Measurements from ENCODE around the gene B3GALT4. TPM values are rescaled to one million over a fixed set of nuclear protein-coding genes. Genes with fewer than 3 reads are reported as not detected.

The B3GALT4 gene
- total and polyA plus RNA-seq, 2 donors (not counting 1 experiment from before 2014, with no cell fraction given), result 10.2 to 44.1 TPM

- no peaks in the 10 kb centered on the region for H3K9me3 ChIP-seq (ENCODE audit: control extremely low read depth in 1 of 3, control insufficient read depth in 2 of 3, insufficient read depth in 1 of 3, low read length in 2 of 3)
- H3K4me3 Mint-ChIP-seq, result peak overlapping the region; percentile 91
- intact Hi-C loops (cut with micrococcal nuclease), result loop anchor here (1.0 kb wide), 7 partner anchors 21 to 95 kb away; partner anchors contain the start of genes CUTA, KIFC1, PFDN6 and VPS52
- H3K4me1 Mint-ChIP-seq, result peaks cover 59% of the 10 kb centered on the region
- ATAC-seq (ENCODE audit: low read depth), result no peak
- TF ChIP-seq CTCF (IDR thresholded peaks at IDR 0.05) (no peak), EZH2 (IDR thresholded peaks at IDR 0.05; ENCODE audit: borderline replicate concordance, insufficient read depth, low read depth, low read length, poor library complexity, severe bottlenecking) (no peak)
- POLR2A ChIA-PET, result interaction anchor here (0.6 to 1.1 kb wide), 8 partner anchors 46 to 1619 kb away, joined by 3 to 6 read pairs (median 4); partner anchors contain the start of genes B3GALT4 and CUTA
- peak overlapping the region; percentile 85 to 95 for H3K27ac ChIP-seq (ENCODE audit: low read length in 2 of 2)
- peak overlapping the region; percentile 69 for H2AFZ ChIP-seq (ENCODE audit: insufficient read depth, low read depth, low read length, poor library complexity, severe bottlenecking)
- peaks cover 43 to 63% of the 10 kb centered on the region in 2 donors for H3K4me1 ChIP-seq (ENCODE audit: control insufficient read depth in 2 of 2, insufficient read depth in 2 of 2, low read length in 2 of 2)
- H3K9me3 Mint-ChIP-seq (ENCODE audit: insufficient read depth), result no peaks in the 10 kb centered on the region
- no peaks in the 10 kb centered on the region for H3K27me3 ChIP-seq (replicated peaks in 1 of 4; ENCODE audit: control extremely low read depth in 1 of 4, control insufficient read depth in 3 of 4, insufficient read depth in 4 of 4, low read length in 3 of 4)
- H3K27ac Mint-ChIP-seq, result peak overlapping the region; percentile 93
- peaks cover 42% of the 10 kb centered on the region for H3K79me2 ChIP-seq (ENCODE audit: control insufficient read depth, insufficient read depth, low read length)
- DNase-seq, result no peak
- peak overlapping the region; percentile 72 to 93 (median 85) for H3K4me3 ChIP-seq (ENCODE audit: control extremely low read depth in 1 of 5, extremely low read depth in 1 of 5, insufficient read depth in 1 of 5, low read depth in 2 of 5, low read length in 4 of 5)
- WGBS (ENCODE audit: insufficient coverage), result 4% methylated on average over 5 of the region's 12 CpGs
- H3K27me3 Mint-ChIP-seq, result no peaks in the 10 kb centered on the region
- CTCF ChIA-PET, result interaction anchor here (1.2 to 1.7 kb wide), 2 partner anchors 35 to 42 kb away, joined by 3 to 10 read pairs; partner anchors contain the start of genes PFDN6 and WDR46
- peaks cover 33% of the 10 kb centered on the region for H4K20me1 ChIP-seq (ENCODE audit: control insufficient read depth, insufficient read depth, low read length, poor library complexity, severe bottlenecking)
- H3K36me3 ChIP-seq (replicated peaks in 1 of 2; ENCODE audit: control extremely low read depth in 1 of 2, control insufficient read depth in 1 of 2, extremely low read depth in 1 of 2, insufficient read depth in 2 of 2, low read length in 1 of 2), result peaks cover 3 to 29% of the 10 kb centered on the region in 2 experiments
- peak overlapping the region; percentile 88 for H3K4me2 ChIP-seq (replicated peaks; ENCODE audit: low read depth, low read length, poor library complexity, severe bottlenecking)
- H3K9ac ChIP-seq (ENCODE audit: low read length), result peak overlapping the region; percentile 76
These were observed 46.7 kb downstream of the B3GALT4 start for GRCh38 chr6:33323623-33323948.

GRCh38 chr6:33324125-33324524 is 47.2 kb downstream of the B3GALT4 start:
- Histone ChIP-seq H2AFZ (ENCODE audit: insufficient read depth, low read depth, low read length, poor library complexity, severe bottlenecking) (no peak overlapping the region), H4K20me1 (ENCODE audit: control insufficient read depth, insufficient read depth, low read length, poor library complexity, severe bottlenecking) (peaks cover 27% of the 10 kb centered on the region), H3K9me3 (ENCODE audit: control extremely low read depth in 1 of 3, control insufficient read depth in 2 of 3, insufficient read depth in 1 of 3, low read length in 2 of 3) (no peaks in the 10 kb centered on the region), H3K36me3 (replicated peaks in 1 of 2; ENCODE audit: control extremely low read depth in 1 of 2, control insufficient read depth in 1 of 2, extremely low read depth in 1 of 2, insufficient read depth in 2 of 2, low read length in 1 of 2) (peaks cover 3 to 24% of the 10 kb centered on the region in 2 experiments), H3K27me3 (replicated peaks in 1 of 4; ENCODE audit: control extremely low read depth in 1 of 4, control insufficient read depth in 3 of 4, insufficient read depth in 4 of 4, low read length in 3 of 4) (no peaks in the 10 kb centered on the region), H3K4me3 (ENCODE audit: control extremely low read depth in 1 of 5, extremely low read depth in 1 of 5, insufficient read depth in 1 of 5, low read depth in 2 of 5, low read length in 4 of 5) (peak overlapping the region; percentile 72 to 93 (median 85)), H3K9ac (ENCODE audit: low read length) (peak overlapping the region; percentile 76), H3K4me2 (replicated peaks; ENCODE audit: low read depth, low read length, poor library complexity, severe bottlenecking) (peak overlapping the region; percentile 88), H3K4me1 (ENCODE audit: control insufficient read depth in 2 of 2, insufficient read depth in 2 of 2, low read length in 2 of 2) (peaks cover 37 to 62% of the 10 kb centered on the region in 2 donors), H3K27ac (ENCODE audit: low read length in 2 of 2) (peak overlapping the region; percentile 85 to 95), H3K79me2 (ENCODE audit: control insufficient read depth, insufficient read depth, low read length) (peaks cover 37% of the 10 kb centered on the region)
- no CpG with 5 or more reads among the region's 7 CpGs for WGBS (ENCODE audit: insufficient coverage)
- ChIA-PET POLR2A (interaction anchor here (0.6 to 1.1 kb wide), 10 partner anchors 47 to 1366 kb away, joined by 3 to 15 read pairs (median 4); partner anchors contain the start of genes B3GALT4, CUTA and UQCC2), CTCF (interaction anchor here (1.0 to 1.7 kb wide), 3 partner anchors 9 to 42 kb away, joined by 3 to 10 read pairs (median 3); partner anchors contain the start of genes PFDN6 and WDR46)
- peaks cover 58% of the 10 kb centered on the region for H3K4me1 Mint-ChIP-seq
- ATAC-seq (ENCODE audit: low read depth) (peak; percentile 32), DNase-seq (peak; percentile 89)
- intact Hi-C loops (cut with micrococcal nuclease), result loop anchor here (1.0 kb wide), 1 partner anchor 10 kb away; the partner anchor contains the start of gene TAPBP
- H3K9me3 Mint-ChIP-seq (ENCODE audit: insufficient read depth), result no peaks in the 10 kb centered on the region
- H3K4me3 Mint-ChIP-seq, result peak overlapping the region; percentile 91
- H3K27me3 Mint-ChIP-seq, result no peaks in the 10 kb centered on the region
- TF ChIP-seq CTCF (IDR thresholded peaks at IDR 0.05) (no peak), EZH2 (IDR thresholded peaks at IDR 0.05; ENCODE audit: borderline replicate concordance, insufficient read depth, low read depth, low read length, poor library complexity, severe bottlenecking) (no peak)
- H3K27ac Mint-ChIP-seq, result peak overlapping the region; percentile 93

All from B cell (primary cell).